HepG2 (cell line): ENCODE results near the gene ARHGEF3. TPM values are rescaled to one million over a fixed set of nuclear protein-coding genes. Genes with fewer than 3 reads are reported as not detected.

Experiments used
- AHR ChIP-seq: IDR thresholded peaks from 2 replicates; pipeline ENCODE4 v1.6.1; 2018; ENCODE audit warnings: missing genetic modification reagents, missing compliant biosample characterization
- HMG20A ChIP-seq: IDR thresholded peaks from 2 replicates; pipeline ENCODE4 v1.6.1; 2016; ENCODE audit warnings: borderline replicate concordance
- MAFK ChIP-seq, 2 experiments: IDR thresholded peaks in 1 of 2; conservative IDR thresholded peaks in 1 of 2; 2 replicates each; pipeline ENCODE4 v1.6.1; 2011; ENCODE audit warnings: improper control_type of control experiment in 2 of 2, low read length in 2 of 2
- MTF1 ChIP-seq: sonication (generic); formaldehyde crosslinking; IDR thresholded peaks from 2 replicates; pipeline ENCODE4 v1.5.0; 2020; ENCODE audit warnings: missing genetic modification reagents
- MYNN ChIP-seq: sonication (generic); formaldehyde crosslinking; IDR thresholded peaks from 2 replicates; pipeline ENCODE4 v1.4.0; 2020; ENCODE audit warnings: mild to moderate bottlenecking, low read depth, missing genetic modification reagents
- NFATC3 ChIP-seq: sonication (generic); formaldehyde crosslinking; IDR thresholded peaks from 2 replicates; pipeline ENCODE4 v1.5.1; 2020; ENCODE audit warnings: mild to moderate bottlenecking, missing genetic modification reagents
- NFRKB ChIP-seq: fragments of 450-650 bp; IDR thresholded peaks from 2 replicates; pipeline ENCODE4 v1.6.1; 2017
- PCBP1 ChIP-seq: fragments of 200-400 bp; formaldehyde crosslinking; IDR thresholded peaks from 2 replicates; pipeline ENCODE4 v1.6.1; 2017; ENCODE audit warnings: mild to moderate bottlenecking, low read depth, low read length, borderline replicate concordance
- PHF5A ChIP-seq: IDR thresholded peaks from one replicate; pipeline ENCODE4 v1.6.1; 2018; ENCODE audit warnings: low read depth, missing genetic modification reagents; ENCODE audit not compliant: unreplicated experiment
- REXO4 ChIP-seq: sonication (generic); formaldehyde crosslinking; IDR thresholded peaks from 2 replicates; pipeline ENCODE4 v1.8.0; 2022; ENCODE audit warnings: missing genetic modification reagents, mild to moderate bottlenecking, borderline replicate concordance
- SALL1 ChIP-seq: sonication (generic); formaldehyde crosslinking; IDR thresholded peaks from 2 replicates; pipeline ENCODE4 v1.8.0; 2022; ENCODE audit warnings: mild to moderate bottlenecking, missing genetic modification reagents
- SMARCE1 ChIP-seq: fragments of 450-650 bp; IDR thresholded peaks from 2 replicates; pipeline ENCODE4 v1.6.1; 2017; ENCODE audit warnings: borderline replicate concordance
- SP140L ChIP-seq: sonication (generic); formaldehyde crosslinking; IDR thresholded peaks from 2 replicates; pipeline ENCODE4 v1.4.0; 2020; ENCODE audit warnings: missing genetic modification reagents, borderline replicate concordance
- THYN1 ChIP-seq: sonication (generic); formaldehyde crosslinking; IDR thresholded peaks from 2 replicates; pipeline ENCODE4 v1.8.1; 2023; ENCODE audit warnings: low read depth, mild to moderate bottlenecking, moderate library complexity, missing genetic modification reagents, borderline replicate concordance
- XBP1 ChIP-seq: sonication (generic); formaldehyde crosslinking; IDR thresholded peaks from 2 replicates; pipeline ENCODE4 v1.5.0; 2020; ENCODE audit warnings: missing genetic modification reagents
- ZC3H13 ChIP-seq: sonication (generic); formaldehyde crosslinking; IDR thresholded peaks from 2 replicates; pipeline ENCODE4 v1.8.1; 2023; ENCODE audit warnings: mild to moderate bottlenecking, missing genetic modification reagents, moderate library complexity
- ZMAT3 ChIP-seq: sonication (generic); formaldehyde crosslinking; conservative IDR thresholded peaks from 2 replicates; pipeline ENCODE4 v1.7.0; 2021; ENCODE audit warnings: missing genetic modification reagents
- ZNF225 ChIP-seq: sonication (generic); formaldehyde crosslinking; IDR thresholded peaks from 2 replicates; pipeline ENCODE4 v1.4.0; 2020; ENCODE audit warnings: mild to moderate bottlenecking, missing genetic modification reagents
- ZNF460 ChIP-seq: sonication (generic); formaldehyde crosslinking; IDR thresholded peaks from 2 replicates; pipeline ENCODE4 v1.5.1; 2020; ENCODE audit warnings: missing genetic modification reagents, mild to moderate bottlenecking, borderline replicate concordance
- ZNF510 ChIP-seq: sonication (generic); formaldehyde crosslinking; IDR thresholded peaks from 2 replicates; pipeline ENCODE4 v1.4.0; 2020; ENCODE audit warnings: low read depth, mild to moderate bottlenecking, missing genetic modification reagents
- ZNF558 ChIP-seq: sonication (generic); formaldehyde crosslinking; IDR thresholded peaks from 2 replicates; pipeline ENCODE4 v1.9.0; 2022; ENCODE audit warnings: mild to moderate bottlenecking, missing genetic modification reagents, borderline replicate concordance
- ZNF761 ChIP-seq: sonication (generic); formaldehyde crosslinking; conservative IDR thresholded peaks from 2 replicates; pipeline ENCODE4 v1.4.0; 2020; ENCODE audit warnings: mild to moderate bottlenecking, missing genetic modification reagents
- ZSCAN22 ChIP-seq: sonication (generic); formaldehyde crosslinking; IDR thresholded peaks from 2 replicates; pipeline ENCODE4 v1.4.0; 2020; ENCODE audit warnings: mild to moderate bottlenecking, missing genetic modification reagents
- polyA plus RNA-seq, 8 experiments: library from polyadenylated mRNA; depleted of rRNA in 3 of 8; stranded (reverse) in 7 of 8; unstranded in 1 of 8; fragments of >200 nt; fragmentation: Illumina TruSeq in 4 of 8; extraction: Trizol in 4 of 8; gene quantifications; 2 replicates each; pipeline versions ENCODE4 v1.2.1 to v1.2.3, GENCODE V29; 2011 to 2016; ENCODE audit warnings: low read depth in 4 of 8, missing spikeins in 1 of 8, mixed read lengths in 1 of 8; ENCODE audit not compliant: insufficient read depth in 1 of 8
- total RNA-seq, 5 experiments: library from RNA; depleted of rRNA; stranded (reverse); fragments of >200 nt; fragmentation: Illumina TruSeq; extraction: Trizol; gene quantifications; 2 replicates each; pipeline ENCODE4 v1.2.3, GENCODE V29; 2016; ENCODE audit warnings: low read depth in 1 of 5
- TF ChIP-seq, protein P1 (sequence below): conservative IDR thresholded peaks from 2 replicates; pipeline ENCODE4 v1.6.1; 2018; ENCODE audit warnings: missing genetic modification reagents
- TF ChIP-seq, protein P2 (sequence below): sonication (generic); formaldehyde crosslinking; conservative IDR thresholded peaks from 2 replicates; pipeline ENCODE4 v1.4.0; 2020; ENCODE audit warnings: missing genetic modification reagents
- TF ChIP-seq, protein P3 (sequence below): sonication (generic); formaldehyde crosslinking; IDR thresholded peaks from 2 replicates; pipeline ENCODE4 v1.4.0; 2020; ENCODE audit warnings: mild to moderate bottlenecking, missing genetic modification reagents

Gene ARHGEF3
- total and polyA plus RNA-seq, 2 of the 13 experiments (the other 11 are each of a cell fraction or from before 2014, with no cell fraction given), result 14.8 to 23.1 TPM

DNA sequence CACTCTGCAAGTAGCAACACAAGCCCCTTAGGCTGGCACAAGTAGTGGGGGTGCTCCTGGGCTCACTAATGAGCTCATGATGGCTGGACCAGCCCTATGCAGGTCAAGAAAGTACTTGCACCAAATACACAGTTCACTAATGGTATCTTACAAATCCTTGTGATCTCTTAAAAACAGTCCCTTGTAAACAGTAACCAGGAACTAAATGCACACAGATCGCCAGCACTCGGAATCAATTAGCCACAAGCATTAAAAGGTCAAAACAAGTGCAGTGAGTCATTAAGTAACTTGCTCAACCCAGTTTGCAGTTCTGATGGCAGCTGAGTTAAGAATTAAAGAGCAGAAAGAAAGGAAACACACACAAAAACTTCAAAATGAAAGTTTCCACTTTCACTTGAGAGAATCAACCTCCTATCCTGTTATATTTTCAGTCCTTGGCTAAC is 43.2 kb downstream of the ARHGEF3 start (continued):
- TF ChIP-seq REXO4 (no peak), ZSCAN22 (CRISPR knock-in tag) (no peak), MTF1 (CRISPR knock-in tag) (no peak), ZNF460 (CRISPR knock-in tag) (no peak), HMG20A (no peak; the same call in 1 of the 2 replicates), ZMAT3 (CRISPR knock-in tag) (no peak), PCBP1 (no peak), ZC3H13 (CRISPR knock-in tag) (no peak), MYNN (CRISPR knock-in tag) (no peak), ZNF558 (CRISPR knock-in tag) (no peak), XBP1 (CRISPR knock-in tag) (no peak), AHR (no peak), NFATC3 (no peak), PHF5A (CRISPR knock-in tag) (no peak), THYN1 (CRISPR knock-in tag) (no peak), ZNF510 (no peak), SALL1 (CRISPR knock-in tag) (no peak; the same call in 1 of the 2 replicates), ZNF761 (CRISPR knock-in tag) (no peak), ZNF225 (CRISPR knock-in tag) (no peak), SP140L (CRISPR knock-in tag) (no peak), SMARCE1 (no peak), NFRKB (no peak), MAFK (conservative IDR thresholded peaks at IDR 0.05 in 1 of 2, IDR thresholded peaks at IDR 0.05 in 1 of 2; ENCODE audit: low read length in 2 of 2) (no peak)
- TF ChIP-seq, protein P1, sequence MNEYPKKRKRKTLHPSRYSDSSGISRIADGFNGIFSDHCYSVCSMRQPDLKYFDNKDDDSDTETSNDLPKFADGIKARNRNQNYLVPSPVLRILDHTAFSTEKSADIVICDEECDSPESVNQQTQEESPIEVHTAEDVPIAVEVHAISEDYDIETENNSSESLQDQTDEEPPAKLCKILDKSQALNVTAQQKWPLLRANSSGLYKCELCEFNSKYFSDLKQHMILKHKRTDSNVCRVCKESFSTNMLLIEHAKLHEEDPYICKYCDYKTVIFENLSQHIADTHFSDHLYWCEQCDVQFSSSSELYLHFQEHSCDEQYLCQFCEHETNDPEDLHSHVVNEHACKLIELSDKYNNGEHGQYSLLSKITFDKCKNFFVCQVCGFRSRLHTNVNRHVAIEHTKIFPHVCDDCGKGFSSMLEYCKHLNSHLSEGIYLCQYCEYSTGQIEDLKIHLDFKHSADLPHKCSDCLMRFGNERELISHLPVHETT (CRISPR knock-in tag), result no peak
- TF ChIP-seq, protein P2, sequence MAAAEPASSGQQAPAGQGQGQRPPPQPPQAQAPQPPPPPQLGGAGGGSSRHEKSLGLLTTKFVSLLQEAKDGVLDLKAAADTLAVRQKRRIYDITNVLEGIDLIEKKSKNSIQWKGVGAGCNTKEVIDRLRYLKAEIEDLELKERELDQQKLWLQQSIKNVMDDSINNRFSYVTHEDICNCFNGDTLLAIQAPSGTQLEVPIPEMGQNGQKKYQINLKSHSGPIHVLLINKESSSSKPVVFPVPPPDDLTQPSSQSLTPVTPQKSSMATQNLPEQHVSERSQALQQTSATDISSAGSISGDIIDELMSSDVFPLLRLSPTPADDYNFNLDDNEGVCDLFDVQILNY (CRISPR knock-in tag), result no peak
- TF ChIP-seq, protein P3, sequence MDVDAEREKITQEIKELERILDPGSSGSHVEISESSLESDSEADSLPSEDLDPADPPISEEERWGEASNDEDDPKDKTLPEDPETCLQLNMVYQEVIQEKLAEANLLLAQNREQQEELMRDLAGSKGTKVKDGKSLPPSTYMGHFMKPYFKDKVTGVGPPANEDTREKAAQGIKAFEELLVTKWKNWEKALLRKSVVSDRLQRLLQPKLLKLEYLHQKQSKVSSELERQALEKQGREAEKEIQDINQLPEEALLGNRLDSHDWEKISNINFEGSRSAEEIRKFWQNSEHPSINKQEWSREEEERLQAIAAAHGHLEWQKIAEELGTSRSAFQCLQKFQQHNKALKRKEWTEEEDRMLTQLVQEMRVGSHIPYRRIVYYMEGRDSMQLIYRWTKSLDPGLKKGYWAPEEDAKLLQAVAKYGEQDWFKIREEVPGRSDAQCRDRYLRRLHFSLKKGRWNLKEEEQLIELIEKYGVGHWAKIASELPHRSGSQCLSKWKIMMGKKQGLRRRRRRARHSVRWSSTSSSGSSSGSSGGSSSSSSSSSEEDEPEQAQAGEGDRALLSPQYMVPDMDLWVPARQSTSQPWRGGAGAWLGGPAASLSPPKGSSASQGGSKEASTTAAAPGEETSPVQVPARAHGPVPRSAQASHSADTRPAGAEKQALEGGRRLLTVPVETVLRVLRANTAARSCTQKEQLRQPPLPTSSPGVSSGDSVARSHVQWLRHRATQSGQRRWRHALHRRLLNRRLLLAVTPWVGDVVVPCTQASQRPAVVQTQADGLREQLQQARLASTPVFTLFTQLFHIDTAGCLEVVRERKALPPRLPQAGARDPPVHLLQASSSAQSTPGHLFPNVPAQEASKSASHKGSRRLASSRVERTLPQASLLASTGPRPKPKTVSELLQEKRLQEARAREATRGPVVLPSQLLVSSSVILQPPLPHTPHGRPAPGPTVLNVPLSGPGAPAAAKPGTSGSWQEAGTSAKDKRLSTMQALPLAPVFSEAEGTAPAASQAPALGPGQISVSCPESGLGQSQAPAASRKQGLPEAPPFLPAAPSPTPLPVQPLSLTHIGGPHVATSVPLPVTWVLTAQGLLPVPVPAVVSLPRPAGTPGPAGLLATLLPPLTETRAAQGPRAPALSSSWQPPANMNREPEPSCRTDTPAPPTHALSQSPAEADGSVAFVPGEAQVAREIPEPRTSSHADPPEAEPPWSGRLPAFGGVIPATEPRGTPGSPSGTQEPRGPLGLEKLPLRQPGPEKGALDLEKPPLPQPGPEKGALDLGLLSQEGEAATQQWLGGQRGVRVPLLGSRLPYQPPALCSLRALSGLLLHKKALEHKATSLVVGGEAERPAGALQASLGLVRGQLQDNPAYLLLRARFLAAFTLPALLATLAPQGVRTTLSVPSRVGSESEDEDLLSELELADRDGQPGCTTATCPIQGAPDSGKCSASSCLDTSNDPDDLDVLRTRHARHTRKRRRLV (CRISPR knock-in tag), result no peak
